Retinal pigment epithelial cell (primary cell): ENCODE results near the gene SHISA5.

Experiments used
- DNase-seq: peaks from one replicate; pipeline ENCODE4 v3.0.0-alpha.2; 2010; ENCODE audit warnings: low read depth
- H3K4me3 ChIP-seq: 2 replicates; pipeline ENCODE4 v1.5.1; 2011; ENCODE audit warnings: mild to moderate bottlenecking, low read length, control low read depth, moderate library complexity
- CTCF ChIP-seq: conservative IDR thresholded peaks from 2 replicates; pipeline ENCODE4 v1.5.1; 2011; ENCODE audit warnings: low read depth, low read length, control low read depth, inconsistent platforms

Gene SHISA5

GRCh38 chr3:48439820-48440589, 64.0 kb downstream of the SHISA5 start, which contains the start of the genes CCDC51 and TMA7:
Gene CCDC51 (minus strand): TSS chr3:48440119. CDS start chr3:48435128, 4,991 bp downstream.
Gene TMA7 (plus strand): TSS chr3:48440257. CDS start chr3:48440297, 40 bp downstream.
- TF ChIP-seq CTCF = no peak
- peak within 1 kb of the TSS; percentile 87 for H3K4me3 ChIP-seq
- peak; percentile 88 for DNase-seq

- no peak for DNase-seq
- H3K4me3 ChIP-seq = no peak overlapping the region
- TF ChIP-seq CTCF = no peak
Observed at GRCh38 chr3:48437812-48438211, 66.2 kb downstream of the SHISA5 start.

GRCh38 chr3:48436855-48437254, 67.1 kb downstream of the SHISA5 start:
- no peak for DNase-seq
- TF ChIP-seq CTCF = no peak
- no peak overlapping the region for H3K4me3 ChIP-seq

- no peak for TF ChIP-seq CTCF
- H3K4me3 ChIP-seq = no peak overlapping the region
Observed at GRCh38 chr3:48436477-48436787, 67.5 kb downstream of the SHISA5 start.

GRCh38 chr3:48435774-48436476, 68.0 kb downstream of the SHISA5 start:
- no peak overlapping the region for H3K4me3 ChIP-seq
- no peak for DNase-seq
- peak; percentile 100 for TF ChIP-seq CTCF

More at GRCh38 chr3:48436477-48436787, 67.5 kb downstream of the SHISA5 start:
- DNase-seq = no peak

GRCh38 chr3:48435223-48435595, 68.8 kb downstream of the SHISA5 start:
- TF ChIP-seq CTCF = no peak
- no peak for DNase-seq

More at GRCh38 chr3:48435223-48435595, 68.8 kb downstream of the SHISA5 start:
- no peak overlapping the region for H3K4me3 ChIP-seq
